HEK293 (cell line): Measurements from ENCODE around the gene PIGZ.

ENCODE experiments used
- CTCF ChIP-seq: fragments of 450-650 bp; formaldehyde crosslinking; IDR thresholded peaks from 2 replicates; pipeline ENCODE4 v1.5.1; 2016; ENCODE audit warnings: missing biosample characterization, missing genetic modification characterization
- OVOL3 ChIP-seq: fragments of 450-650 bp; formaldehyde crosslinking; IDR thresholded peaks from 2 replicates; pipeline ENCODE4 v1.5.1; 2016; ENCODE audit warnings: missing biosample characterization, missing genetic modification characterization
- PBX3 ChIP-seq: sonication (generic); formaldehyde crosslinking; IDR thresholded peaks from 2 replicates; pipeline ENCODE4 v1.8.1; 2022; ENCODE audit warnings: mild to moderate bottlenecking, moderate library complexity, missing genetic modification reagents
- YY1 ChIP-seq: fragments of 450-650 bp; formaldehyde crosslinking; IDR thresholded peaks from 2 replicates; pipeline ENCODE4 v1.5.1; 2018; ENCODE audit warnings: missing biosample characterization, missing genetic modification characterization
- ZBTB20 ChIP-seq: fragments of 450-650 bp; formaldehyde crosslinking; IDR thresholded peaks from 2 replicates; pipeline ENCODE4 v1.5.1; 2016; ENCODE audit warnings: missing biosample characterization, missing genetic modification characterization
- ZFP3 ChIP-seq: fragments of 450-650 bp; formaldehyde crosslinking; IDR thresholded peaks from 2 replicates; pipeline ENCODE4 v1.5.1; 2016; ENCODE audit warnings: low read depth, missing biosample characterization, missing genetic modification characterization
- ZNF138 ChIP-seq: fragments of 450-650 bp; formaldehyde crosslinking; IDR thresholded peaks from 2 replicates; pipeline ENCODE4 v1.5.1; 2016; ENCODE audit warnings: missing biosample characterization, missing genetic modification characterization, borderline replicate concordance
- ZNF214 ChIP-seq: fragments of 450-650 bp; formaldehyde crosslinking; IDR thresholded peaks from 2 replicates; pipeline ENCODE4 v1.5.1; 2017; ENCODE audit warnings: missing biosample characterization, mild to moderate bottlenecking, missing genetic modification characterization, borderline replicate concordance
- ZNF324 ChIP-seq: fragments of 450-650 bp; formaldehyde crosslinking; IDR thresholded peaks from 2 replicates; pipeline ENCODE4 v1.5.1; 2016; ENCODE audit warnings: missing biosample characterization, missing genetic modification characterization
- ZNF48 ChIP-seq: fragments of 450-650 bp; formaldehyde crosslinking; IDR thresholded peaks from 2 replicates; pipeline ENCODE4 v1.5.1; 2016; ENCODE audit warnings: missing biosample characterization, missing genetic modification characterization
- ZNF548 ChIP-seq: fragments of 450-650 bp; formaldehyde crosslinking; IDR thresholded peaks from 2 replicates; pipeline ENCODE4 v1.5.1; 2016; ENCODE audit warnings: missing biosample characterization, missing genetic modification characterization
- ZNF701 ChIP-seq: fragments of 450-650 bp; formaldehyde crosslinking; IDR thresholded peaks from 2 replicates; pipeline ENCODE4 v1.5.1; 2016; ENCODE audit warnings: missing biosample characterization, missing genetic modification characterization
- ZSCAN23 ChIP-seq: fragments of 450-650 bp; formaldehyde crosslinking; IDR thresholded peaks from 2 replicates; pipeline ENCODE4 v1.5.1; 2016; ENCODE audit warnings: missing biosample characterization, missing genetic modification characterization
- TF ChIP-seq, protein P1 (sequence below): fragments of 450-650 bp; formaldehyde crosslinking; IDR thresholded peaks from 2 replicates; pipeline ENCODE4 v1.5.1; 2016; ENCODE audit warnings: missing biosample characterization, missing genetic modification characterization

GRCh38 chr3:196965804-196966173 lies 2.8 kb downstream of the PIGZ start:
- TF ChIP-seq ZNF701 (tag by site-specific recombination) (no peak), ZNF138 (tag by site-specific recombination) (no peak), YY1 (tag by site-specific recombination) (no peak), CTCF (tag by site-specific recombination) (no peak), OVOL3 (tag by site-specific recombination) (no peak), ZNF48 (tag by site-specific recombination) (no peak), ZBTB20 (tag by site-specific recombination) (no peak), ZNF324 (tag by site-specific recombination) (no peak), PBX3 (CRISPR knock-in tag) (no peak), ZNF214 (tag by site-specific recombination) (no peak), ZSCAN23 (tag by site-specific recombination) (no peak), ZFP3 (tag by site-specific recombination) (no peak), ZNF548 (tag by site-specific recombination) (no peak)
- TF ChIP-seq, protein P1, sequence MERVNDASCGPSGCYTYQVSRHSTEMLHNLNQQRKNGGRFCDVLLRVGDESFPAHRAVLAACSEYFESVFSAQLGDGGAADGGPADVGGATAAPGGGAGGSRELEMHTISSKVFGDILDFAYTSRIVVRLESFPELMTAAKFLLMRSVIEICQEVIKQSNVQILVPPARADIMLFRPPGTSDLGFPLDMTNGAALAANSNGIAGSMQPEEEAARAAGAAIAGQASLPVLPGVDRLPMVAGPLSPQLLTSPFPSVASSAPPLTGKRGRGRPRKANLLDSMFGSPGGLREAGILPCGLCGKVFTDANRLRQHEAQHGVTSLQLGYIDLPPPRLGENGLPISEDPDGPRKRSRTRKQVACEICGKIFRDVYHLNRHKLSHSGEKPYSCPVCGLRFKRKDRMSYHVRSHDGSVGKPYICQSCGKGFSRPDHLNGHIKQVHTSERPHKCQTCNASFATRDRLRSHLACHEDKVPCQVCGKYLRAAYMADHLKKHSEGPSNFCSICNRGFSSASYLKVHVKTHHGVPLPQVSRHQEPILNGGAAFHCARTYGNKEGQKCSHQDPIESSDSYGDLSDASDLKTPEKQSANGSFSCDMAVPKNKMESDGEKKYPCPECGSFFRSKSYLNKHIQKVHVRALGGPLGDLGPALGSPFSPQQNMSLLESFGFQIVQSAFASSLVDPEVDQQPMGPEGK, result no peak
